Measurements from ENCODE around the gene NANS. TPM values are rescaled to one million over a fixed set of nuclear protein-coding genes. Genes with fewer than 3 reads are reported as not detected.
"Not testable (repeated sequence)": the region's sequence is repeated elsewhere in the genome, so short reads cannot be mapped to it uniquely, and the experiment has no call there.

The NANS gene
- total and polyA plus RNA-seq, 2 donors: 36.3 to 38.0 TPM

GRCh38 chr9:98016137-98016680 lies 40.3 kb upstream of the NANS start:
- Histone ChIP-seq H3K27ac (ENCODE audit: low read depth in 1 of 2, low read length in 1 of 2) (no peak overlapping the region), H3K27me3 (ENCODE audit: control insufficient read depth in 2 of 2, insufficient read depth in 1 of 2, low read length in 1 of 2) (no peaks in the 10 kb centered on the region), H3K4me3 (ENCODE audit: low read length in 2 of 2) (no peak overlapping the region), H3K36me3 (ENCODE audit: control insufficient read depth in 2 of 2, insufficient read depth in 2 of 2, low read length in 1 of 2) (peaks cover 76 to 88% of the 10 kb centered on the region in 2 donors), H3K4me1 (ENCODE audit: control insufficient read depth in 2 of 2, insufficient read depth in 2 of 2, low read length in 2 of 2) (no peaks in the 10 kb centered on the region), H3K9me3 (ENCODE audit: control insufficient read depth in 2 of 2, insufficient read depth in 1 of 2, low read length in 1 of 2) (no peaks in the 10 kb centered on the region)
- WGBS: 83% methylated on average over 4 of the region's 4 CpGs
- DNase-seq (ENCODE audit: low read depth in 6 of 9, low spot score in 9 of 9): no peak

GRCh38 chr9:98017306-98017705 lies 39.2 kb upstream of the NANS start:
- H3K9me3 ChIP-seq (ENCODE audit: control insufficient read depth in 2 of 2, insufficient read depth in 1 of 2, low read length in 1 of 2): no peaks in the 10 kb centered on the region
- H3K27me3 ChIP-seq (ENCODE audit: control insufficient read depth in 2 of 2, insufficient read depth in 1 of 2, low read length in 1 of 2): no peaks in the 10 kb centered on the region
- H3K36me3 ChIP-seq (ENCODE audit: control insufficient read depth in 2 of 2, insufficient read depth in 2 of 2, low read length in 1 of 2): peaks cover 75 to 86% of the 10 kb centered on the region in 2 donors
- H3K4me1 ChIP-seq (ENCODE audit: control insufficient read depth in 2 of 2, insufficient read depth in 2 of 2, low read length in 2 of 2): no peaks in the 10 kb centered on the region
- WGBS: 96% methylated on average over 1 of the region's 1 CpG
- DNase-seq (ENCODE audit: low read depth in 6 of 9, low spot score in 9 of 9): no peak
- H3K4me3 ChIP-seq (ENCODE audit: low read length in 2 of 2): no peak overlapping the region
- no peak overlapping the region for H3K27ac ChIP-seq (ENCODE audit: low read depth in 1 of 2, low read length in 1 of 2)

- peaks cover 66 to 76% of the 10 kb centered on the region in 2 donors for H3K36me3 ChIP-seq (ENCODE audit: control insufficient read depth in 2 of 2, insufficient read depth in 2 of 2, low read length in 1 of 2)
- H3K27me3 ChIP-seq (ENCODE audit: control insufficient read depth in 2 of 2, insufficient read depth in 1 of 2, low read length in 1 of 2): no peaks in the 10 kb centered on the region
- H3K4me3 ChIP-seq (ENCODE audit: low read length in 2 of 2): no peak overlapping the region
- no peak overlapping the region for H3K27ac ChIP-seq (ENCODE audit: low read depth in 1 of 2, low read length in 1 of 2)
- WGBS: 93% methylated on average over 5 of the region's 5 CpGs
- no peaks in the 10 kb centered on the region for H3K9me3 ChIP-seq (ENCODE audit: control insufficient read depth in 2 of 2, insufficient read depth in 1 of 2, low read length in 1 of 2)
- no peak for DNase-seq (ENCODE audit: low read depth in 6 of 9, low spot score in 9 of 9)
- no peaks in the 10 kb centered on the region for H3K4me1 ChIP-seq (ENCODE audit: control insufficient read depth in 2 of 2, insufficient read depth in 2 of 2, low read length in 2 of 2)
These were observed 38.2 kb upstream of the NANS start for GRCh38 chr9:98018347-98018746.

GRCh38 chr9:98019098-98019497 lies 37.4 kb upstream of the NANS start:
- Histone ChIP-seq H3K4me1 (ENCODE audit: control insufficient read depth in 2 of 2, insufficient read depth in 2 of 2, low read length in 2 of 2) (no peaks in the 10 kb centered on the region), H3K36me3 (ENCODE audit: control insufficient read depth in 2 of 2, insufficient read depth in 2 of 2, low read length in 1 of 2) (peaks cover 58 to 69% of the 10 kb centered on the region in 2 donors), H3K27me3 (ENCODE audit: control insufficient read depth in 2 of 2, insufficient read depth in 1 of 2, low read length in 1 of 2) (no peaks in the 10 kb centered on the region), H3K9me3 (ENCODE audit: control insufficient read depth in 2 of 2, insufficient read depth in 1 of 2, low read length in 1 of 2) (no peaks in the 10 kb centered on the region), H3K4me3 (ENCODE audit: low read length in 2 of 2) (no peak overlapping the region), H3K27ac (ENCODE audit: low read depth in 1 of 2, low read length in 1 of 2) (no peak overlapping the region)
- 86% methylated on average over 4 of the region's 4 CpGs for WGBS
- no peak for DNase-seq (ENCODE audit: low read depth in 6 of 9, low spot score in 9 of 9)

GRCh38 chr9:98019869-98020268 lies 36.7 kb upstream of the NANS start:
- H3K9me3 ChIP-seq (ENCODE audit: control insufficient read depth in 2 of 2, insufficient read depth in 1 of 2, low read length in 1 of 2); H3K27me3 ChIP-seq (ENCODE audit: control insufficient read depth in 2 of 2, insufficient read depth in 1 of 2, low read length in 1 of 2); DNase-seq (ENCODE audit: low read depth in 6 of 9, low spot score in 9 of 9); H3K4me1 ChIP-seq (ENCODE audit: control insufficient read depth in 2 of 2, insufficient read depth in 2 of 2, low read length in 2 of 2); H3K4me3 ChIP-seq (ENCODE audit: low read length in 2 of 2); H3K27ac ChIP-seq (ENCODE audit: low read depth in 1 of 2, low read length in 1 of 2): not testable (repeated sequence)
- peaks cover 56 to 65% of the 10 kb centered on the region in 2 donors for H3K36me3 ChIP-seq (ENCODE audit: control insufficient read depth in 2 of 2, insufficient read depth in 2 of 2, low read length in 1 of 2)
- 88% methylated on average over 5 of the region's 5 CpGs for WGBS

GRCh38 chr9:98020476-98021145 lies 35.9 kb upstream of the NANS start:
- WGBS: 96% methylated on average over 8 of the region's 8 CpGs

GRCh38 chr9:98021306-98022040 lies 35.1 kb upstream of the NANS start:
- no peak for DNase-seq (ENCODE audit: low read depth in 6 of 9, low spot score in 9 of 9)
- H3K36me3 ChIP-seq (ENCODE audit: control insufficient read depth in 2 of 2, insufficient read depth in 2 of 2, low read length in 1 of 2): peaks cover 52 to 53% of the 10 kb centered on the region in 2 donors
- no peaks in the 10 kb centered on the region for H3K9me3 ChIP-seq (ENCODE audit: control insufficient read depth in 2 of 2, insufficient read depth in 1 of 2, low read length in 1 of 2)
- no peak overlapping the region for H3K4me3 ChIP-seq (ENCODE audit: low read length in 2 of 2)
- no peaks in the 10 kb centered on the region for H3K27me3 ChIP-seq (ENCODE audit: control insufficient read depth in 2 of 2, insufficient read depth in 1 of 2, low read length in 1 of 2)
- WGBS: 97% methylated on average over 8 of the region's 8 CpGs
- H3K27ac ChIP-seq (ENCODE audit: low read depth in 1 of 2, low read length in 1 of 2): no peak overlapping the region
- no peaks in the 10 kb centered on the region for H3K4me1 ChIP-seq (ENCODE audit: control insufficient read depth in 2 of 2, insufficient read depth in 2 of 2, low read length in 2 of 2)

More at GRCh38 chr9:98020476-98021145, 35.9 kb upstream of the NANS start:
- no peaks in the 10 kb centered on the region for H3K4me1 ChIP-seq (ENCODE audit: control insufficient read depth in 2 of 2, insufficient read depth in 2 of 2, low read length in 2 of 2)
- no peak overlapping the region for H3K27ac ChIP-seq (ENCODE audit: low read depth in 1 of 2, low read length in 1 of 2)
- no peaks in the 10 kb centered on the region for H3K9me3 ChIP-seq (ENCODE audit: control insufficient read depth in 2 of 2, insufficient read depth in 1 of 2, low read length in 1 of 2)
- no peaks in the 10 kb centered on the region for H3K27me3 ChIP-seq (ENCODE audit: control insufficient read depth in 2 of 2, insufficient read depth in 1 of 2, low read length in 1 of 2)
- no peak overlapping the region for H3K4me3 ChIP-seq (ENCODE audit: low read length in 2 of 2)
- DNase-seq (ENCODE audit: low read depth in 6 of 9, low spot score in 9 of 9): no peak
- peaks cover 51 to 58% of the 10 kb centered on the region in 2 donors for H3K36me3 ChIP-seq (ENCODE audit: control insufficient read depth in 2 of 2, insufficient read depth in 2 of 2, low read length in 1 of 2)

GRCh38 chr9:98022447-98022846 lies 34.1 kb upstream of the NANS start:
- DNase-seq (ENCODE audit: low read depth in 6 of 9, low spot score in 9 of 9): no peak

GRCh38 chr9:98024702-98025101 lies 31.8 kb upstream of the NANS start:
- DNase-seq (ENCODE audit: low read depth in 6 of 9, low spot score in 9 of 9): no peak
- Histone ChIP-seq H3K27ac (ENCODE audit: low read depth in 1 of 2, low read length in 1 of 2) (no peak overlapping the region), H3K4me1 (ENCODE audit: control insufficient read depth in 2 of 2, insufficient read depth in 2 of 2, low read length in 2 of 2) (no peaks in the 10 kb centered on the region), H3K4me3 (ENCODE audit: low read length in 2 of 2) (no peak overlapping the region), H3K9me3 (ENCODE audit: control insufficient read depth in 2 of 2, insufficient read depth in 1 of 2, low read length in 1 of 2) (no peaks in the 10 kb centered on the region), H3K36me3 (ENCODE audit: control insufficient read depth in 2 of 2, insufficient read depth in 2 of 2, low read length in 1 of 2) (peaks cover 22 to 28% of the 10 kb centered on the region in 2 donors), H3K27me3 (ENCODE audit: control insufficient read depth in 2 of 2, insufficient read depth in 1 of 2, low read length in 1 of 2) (no peaks in the 10 kb centered on the region)
- WGBS: 96% methylated on average over 1 of the region's 1 CpG

More at GRCh38 chr9:98022447-98022846, 34.1 kb upstream of the NANS start:
- Histone ChIP-seq H3K4me1 (ENCODE audit: control insufficient read depth in 2 of 2, insufficient read depth in 2 of 2, low read length in 2 of 2) (no peaks in the 10 kb centered on the region), H3K27me3 (ENCODE audit: control insufficient read depth in 2 of 2, insufficient read depth in 1 of 2, low read length in 1 of 2) (no peaks in the 10 kb centered on the region), H3K27ac (ENCODE audit: low read depth in 1 of 2, low read length in 1 of 2) (no peak overlapping the region), H3K4me3 (ENCODE audit: low read length in 2 of 2) (no peak overlapping the region), H3K36me3 (ENCODE audit: control insufficient read depth in 2 of 2, insufficient read depth in 2 of 2, low read length in 1 of 2) (peaks cover 44 to 50% of the 10 kb centered on the region in 2 donors), H3K9me3 (ENCODE audit: control insufficient read depth in 2 of 2, insufficient read depth in 1 of 2, low read length in 1 of 2) (no peaks in the 10 kb centered on the region)
- WGBS: 96% methylated on average over 8 of the region's 8 CpGs

All from thymus (tissue), 11 donors.